PC-3 (cell line): ENCODE results near the gene FGF18. TPM values are rescaled to one million over a fixed set of nuclear protein-coding genes. Genes with fewer than 3 reads are reported as not detected.

Source experiments
- ATAC-seq: fragments of 200-7000 bp; cut with Tn5 transposase; 2 replicates; pipeline ENCODE4 v1.9.1; 2020; ENCODE audit warnings: mild to moderate bottlenecking, moderate library complexity
- BruUV-seq: library from RNA; stranded (reverse); fragments of 400-500 nt; replicated peaks from 2 replicates; lab custom pipeline; 2021; lab: Mats Ljungman, UMichigan
- CTCF ChIA-PET: fragments of 300-600 bp; sonication (Branson Sonifier 250); formaldehyde crosslinking; loops from one replicate; lab custom pipeline; 2022; ENCODE audit warnings: antibody characterized with exemption; lab: Charles Lee
- POLR2A ChIA-PET: fragments of 300-600 bp; sonication (Branson Sonifier 250); formaldehyde crosslinking; loops from one replicate; lab custom pipeline; 2022; ENCODE audit warnings: antibody characterized with exemption; ENCODE audit not compliant: unreplicated experiment; lab: Charles Lee
- DNase-seq: peaks from one replicate; pipeline ENCODE4 v3.0.0-alpha.2; 2015
- H2AFZ ChIP-seq: fragments of 300-600 bp; sonication (generic); 2 replicates; pipeline ENCODE4 v1.6.0; 2016; ENCODE audit warnings: antibody characterized with exemption, low read length
- H3F3A ChIP-seq: fragments of 300-600 bp; sonication (generic); one replicate; pipeline ENCODE4 v1.6.0; 2017; ENCODE audit warnings: antibody characterized with exemption, low read length, control low read depth, mild to moderate bottlenecking; ENCODE audit not compliant: unreplicated experiment
- H3K27ac ChIP-seq: fragments of 300-600 bp; sonication (generic); 2 replicates; pipeline ENCODE4 v1.5.1; 2016; ENCODE audit warnings: mild to moderate bottlenecking, low read length
- H3K27me3 ChIP-seq: fragments of 300-600 bp; sonication (generic); 2 replicates; pipeline ENCODE4 v1.6.1; 2016; ENCODE audit warnings: low read length, mixed read lengths
- H3K36me3 ChIP-seq: fragments of 300-600 bp; sonication (generic); 2 replicates; pipeline ENCODE4 v1.6.1; 2016; ENCODE audit warnings: low read depth, mixed run types, low read length, mixed read lengths
- H3K4me1 ChIP-seq: fragments of 300-600 bp; sonication (generic); 2 replicates; pipeline ENCODE4 v1.5.1; 2016; ENCODE audit warnings: low read length; ENCODE audit not compliant: insufficient read depth
- H3K4me2 ChIP-seq: fragments of 300-600 bp; sonication (generic); 2 replicates; pipeline ENCODE4 v1.6.0; 2016; ENCODE audit warnings: low read length
- H3K4me3 ChIP-seq: fragments of 300-600 bp; sonication (generic); 2 replicates; pipeline ENCODE4 v1.5.1; 2016; ENCODE audit warnings: mild to moderate bottlenecking, low read length, mixed read lengths
- H3K79me2 ChIP-seq: fragments of 300-600 bp; sonication (generic); 2 replicates; pipeline ENCODE4 v1.6.1; 2017; ENCODE audit warnings: low read length, mixed read lengths
- H3K9ac ChIP-seq: fragments of 300-600 bp; sonication (generic); 2 replicates; pipeline ENCODE4 v1.6.0; 2016; ENCODE audit warnings: mild to moderate bottlenecking, low read length
- H3K9me2 ChIP-seq: fragments of 300-600 bp; sonication (generic); replicated peaks from 2 replicates; pipeline ENCODE4 v1.6.1; 2016; ENCODE audit warnings: mixed run types, low read length, mixed read lengths
- H3K9me3 ChIP-seq: fragments of 300-600 bp; sonication (generic); 2 replicates; pipeline ENCODE4 v1.6.1; 2016; ENCODE audit warnings: low read length, mixed read lengths
- H4K20me1 ChIP-seq: fragments of 300-600 bp; sonication (generic); 2 replicates; pipeline ENCODE4 v1.6.1; 2016; ENCODE audit warnings: low read length, mixed read lengths
- EZH2 ChIP-seq: fragments of 300-600 bp; sonication (generic); IDR thresholded peaks from one replicate; pipeline ENCODE4 v1.6.1; 2017; ENCODE audit warnings: antibody characterized with exemption, mild to moderate bottlenecking, low read length; ENCODE audit not compliant: unreplicated experiment
- EZH2phosphoT487 ChIP-seq: fragments of 300-600 bp; sonication (generic); IDR thresholded peaks from 2 replicates; pipeline ENCODE4 v1.6.1; 2018; ENCODE audit warnings: mild to moderate bottlenecking, antibody characterized with exemption, low read length, borderline replicate concordance
- intact Hi-C: fragments of 100-400 bp; cut with micrococcal nuclease; formaldehyde crosslinking; loops from 2 replicates; pipeline ENCODE4 v1.9.0; 2023
- total RNA-seq: library from RNA; depleted of rRNA; stranded (reverse); fragments of >200 nt; gene quantifications from 2 replicates; pipeline ENCODE4 v1.2.3, GENCODE V29; 2014
- TF ChIP-seq, protein P1 (sequence below): fragments of 300-600 bp; sonication (generic); conservative IDR thresholded peaks from 2 replicates; pipeline ENCODE4 v1.5.1; 2017; ENCODE audit warnings: antibody characterized with exemption, low read depth, mild to moderate bottlenecking, low read length

The FGF18 gene
- total RNA-seq, 1 experiment from 2014 or later, result 0.26 TPM

DNA sequence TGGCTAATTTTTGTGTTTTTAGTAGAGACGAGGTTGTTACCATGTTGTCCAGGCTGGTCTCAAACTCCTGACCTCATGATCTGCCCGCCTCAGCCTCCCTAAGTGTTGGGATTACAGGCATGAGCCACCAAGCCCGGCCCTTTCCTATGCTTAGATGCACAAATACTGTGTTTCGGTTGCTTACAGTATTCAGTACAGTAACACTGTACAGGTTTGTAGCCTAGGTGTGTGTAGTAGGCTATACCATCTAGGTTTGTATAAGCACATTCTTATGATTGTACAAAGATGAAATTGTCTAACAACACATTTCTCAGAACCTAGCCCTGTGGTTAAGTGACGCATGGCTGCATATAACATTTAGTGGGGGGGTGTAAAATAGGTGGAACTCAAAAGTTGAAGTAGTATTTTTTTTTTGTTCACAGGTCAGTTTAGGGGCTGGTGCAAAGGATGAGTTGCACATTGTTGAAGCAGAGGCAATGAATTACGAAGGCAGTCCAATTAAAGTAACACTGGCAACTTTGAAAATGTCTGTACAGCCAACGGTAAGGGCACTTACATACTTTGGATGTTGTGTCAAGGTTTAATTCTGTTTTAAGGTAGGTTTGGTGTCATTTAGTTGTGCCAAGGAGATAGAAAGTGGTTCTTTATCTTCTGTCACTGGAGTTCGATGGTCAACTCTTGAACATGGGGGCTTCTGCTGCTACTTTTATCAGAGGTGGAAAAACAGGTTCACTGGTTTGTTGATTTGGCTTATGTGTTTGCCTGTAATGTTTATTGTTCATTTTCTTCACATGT lies 28.4 kb upstream of the FGF18 start:
- ATAC-seq (no peak), DNase-seq (no peak)
- Histone ChIP-seq H2AFZ (no peak overlapping the region), H3K4me3 (peak overlapping the region; percentile 85), H3K27ac (no peak overlapping the region), H3K36me3 (peaks cover 79% of the 10 kb centered on the region), H3K79me2 (peaks cover 95% of the 10 kb centered on the region), H3K9me3 (no peaks in the 10 kb centered on the region), H3K9me2 (no peaks in the 10 kb centered on the region), H4K20me1 (peaks cover 83% of the 10 kb centered on the region), H3K4me1 (peaks cover 27% of the 10 kb centered on the region), H3K27me3 (no peaks in the 10 kb centered on the region), H3K4me2 (peak overlapping the region; percentile 95), H3K9ac (no peak overlapping the region), H3F3A (peaks cover 9% of the 10 kb centered on the region)
- ChIA-PET CTCF (no interaction called here), POLR2A (no interaction called here)
- intact Hi-C loops, result no loop called here
- TF ChIP-seq, protein P1, sequence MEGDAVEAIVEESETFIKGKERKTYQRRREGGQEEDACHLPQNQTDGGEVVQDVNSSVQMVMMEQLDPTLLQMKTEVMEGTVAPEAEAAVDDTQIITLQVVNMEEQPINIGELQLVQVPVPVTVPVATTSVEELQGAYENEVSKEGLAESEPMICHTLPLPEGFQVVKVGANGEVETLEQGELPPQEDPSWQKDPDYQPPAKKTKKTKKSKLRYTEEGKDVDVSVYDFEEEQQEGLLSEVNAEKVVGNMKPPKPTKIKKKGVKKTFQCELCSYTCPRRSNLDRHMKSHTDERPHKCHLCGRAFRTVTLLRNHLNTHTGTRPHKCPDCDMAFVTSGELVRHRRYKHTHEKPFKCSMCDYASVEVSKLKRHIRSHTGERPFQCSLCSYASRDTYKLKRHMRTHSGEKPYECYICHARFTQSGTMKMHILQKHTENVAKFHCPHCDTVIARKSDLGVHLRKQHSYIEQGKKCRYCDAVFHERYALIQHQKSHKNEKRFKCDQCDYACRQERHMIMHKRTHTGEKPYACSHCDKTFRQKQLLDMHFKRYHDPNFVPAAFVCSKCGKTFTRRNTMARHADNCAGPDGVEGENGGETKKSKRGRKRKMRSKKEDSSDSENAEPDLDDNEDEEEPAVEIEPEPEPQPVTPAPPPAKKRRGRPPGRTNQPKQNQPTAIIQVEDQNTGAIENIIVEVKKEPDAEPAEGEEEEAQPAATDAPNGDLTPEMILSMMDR, result no peak
- TF ChIP-seq EZH2phosphoT487 (no peak), EZH2 (no peak)
- no TSS peak for BruUV-seq

DNA sequence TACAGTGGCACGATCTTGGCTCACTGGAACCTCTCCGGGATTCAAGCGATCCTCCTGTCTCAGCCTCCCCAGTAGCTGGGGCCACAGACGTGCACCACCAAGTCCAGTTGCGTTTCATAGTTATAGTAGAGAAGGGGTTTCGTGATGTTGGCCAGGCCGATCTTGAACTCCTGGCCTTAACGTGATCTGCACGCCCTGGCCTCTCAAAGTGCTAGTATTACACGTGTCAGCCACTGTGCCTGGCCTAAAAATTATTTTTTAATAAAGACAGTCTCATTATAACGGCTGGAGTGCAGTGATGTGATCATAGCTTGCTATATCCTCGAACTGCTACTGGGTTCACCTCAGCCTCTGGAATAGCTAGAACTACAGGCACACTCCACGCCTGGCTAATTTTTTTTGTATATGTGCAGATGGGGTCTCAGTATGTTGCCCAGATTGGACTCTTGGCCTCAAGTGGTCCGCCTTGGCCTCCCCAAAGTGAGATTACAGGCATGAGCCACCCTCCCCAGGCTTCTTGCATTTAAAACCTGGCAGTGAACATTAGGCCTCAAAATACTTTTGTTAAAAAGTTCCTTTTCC lies 27.4 kb upstream of the FGF18 start:
- ChIA-PET POLR2A (no interaction called here), CTCF (no interaction called here)
- no peak for DNase-seq

More for the DNA sequence above, 27.4 kb upstream of the FGF18 start:
- Histone ChIP-seq H3K9me2 (no peaks in the 10 kb centered on the region), H3K9me3 (no peaks in the 10 kb centered on the region), H2AFZ (no peak overlapping the region), H3K4me3 (peak overlapping the region; percentile 85; the same call in 1 of the 2 replicates), H3K79me2 (peaks cover 96% of the 10 kb centered on the region), H3K27ac (no peak overlapping the region), H3K9ac (no peak overlapping the region), H3F3A (peaks cover 11% of the 10 kb centered on the region), H3K4me2 (peak overlapping the region; percentile 95; the same call in 1 of the 2 replicates), H4K20me1 (peaks cover 93% of the 10 kb centered on the region), H3K36me3 (peaks cover 89% of the 10 kb centered on the region), H3K4me1 (peaks cover 20% of the 10 kb centered on the region), H3K27me3 (no peaks in the 10 kb centered on the region)
- no peak for ATAC-seq
- BruUV-seq, result no TSS peak
- TF ChIP-seq EZH2 (no peak), EZH2phosphoT487 (no peak)
- TF ChIP-seq, protein P1, result no peak
- intact Hi-C loops, result no loop called here
